Neural progenitor cell (in vitro differentiated cells): ENCODE data around the gene HOXD1.

Source experiments
- EZH2 ChIP-seq: fragments of 200-600 bp; sonication (generic); IDR thresholded peaks from 2 replicates; pipeline ENCODE4 v1.6.1; 2017; ENCODE audit warnings: antibody characterized with exemption, mild to moderate bottlenecking, moderate library complexity
- EZH2phosphoT487 ChIP-seq: fragments of 200-600 bp; sonication (generic); IDR thresholded peaks from 2 replicates; pipeline ENCODE4 v1.6.1; 2017; ENCODE audit warnings: antibody characterized with exemption
- TF ChIP-seq, protein P1 (sequence below): fragments of 200-600 bp; sonication (generic); IDR thresholded peaks from 2 replicates; pipeline ENCODE4 v1.5.1; 2017; ENCODE audit warnings: antibody characterized with exemption, mild to moderate bottlenecking

DNA sequence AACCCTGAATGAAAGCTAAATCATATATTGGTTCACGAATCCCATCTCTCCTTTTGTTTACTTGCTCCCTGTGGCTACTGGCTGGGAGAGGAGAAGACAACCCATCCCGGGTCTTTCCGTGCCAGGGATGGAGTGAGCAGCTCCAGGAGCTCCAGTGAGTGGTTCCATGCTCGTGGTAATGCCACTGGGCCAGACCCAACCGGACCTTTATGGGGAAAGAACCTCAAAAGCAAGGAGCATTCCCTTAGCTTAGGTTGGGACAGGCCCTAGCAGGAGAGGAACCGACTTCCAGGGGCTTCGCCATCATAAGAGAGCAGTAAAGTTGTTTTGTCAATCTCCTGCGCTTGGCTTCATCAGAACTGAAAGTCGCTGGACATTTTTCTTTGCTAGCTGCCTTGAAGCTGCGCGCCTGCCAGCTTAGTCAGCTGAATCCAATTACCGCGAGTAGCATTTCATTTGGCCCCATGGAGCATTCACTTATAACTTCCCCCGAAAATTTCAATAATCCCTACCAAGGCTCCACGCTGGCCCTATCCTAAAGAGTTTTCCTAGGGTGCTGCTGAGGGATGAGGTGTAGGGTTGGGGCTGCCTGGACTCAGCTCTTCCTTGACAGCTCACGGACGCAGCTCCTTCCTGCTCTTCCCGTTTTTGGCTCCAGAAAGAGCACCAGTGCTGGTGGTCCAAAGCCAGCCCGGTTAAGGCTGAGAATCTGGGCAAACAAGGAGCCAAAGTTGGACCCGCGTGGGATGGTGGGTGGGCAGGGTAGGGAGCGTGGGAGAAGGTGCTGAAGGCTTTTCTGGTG, 26.4 kb upstream of the HOXD1 start:
- TF ChIP-seq, protein P1, sequence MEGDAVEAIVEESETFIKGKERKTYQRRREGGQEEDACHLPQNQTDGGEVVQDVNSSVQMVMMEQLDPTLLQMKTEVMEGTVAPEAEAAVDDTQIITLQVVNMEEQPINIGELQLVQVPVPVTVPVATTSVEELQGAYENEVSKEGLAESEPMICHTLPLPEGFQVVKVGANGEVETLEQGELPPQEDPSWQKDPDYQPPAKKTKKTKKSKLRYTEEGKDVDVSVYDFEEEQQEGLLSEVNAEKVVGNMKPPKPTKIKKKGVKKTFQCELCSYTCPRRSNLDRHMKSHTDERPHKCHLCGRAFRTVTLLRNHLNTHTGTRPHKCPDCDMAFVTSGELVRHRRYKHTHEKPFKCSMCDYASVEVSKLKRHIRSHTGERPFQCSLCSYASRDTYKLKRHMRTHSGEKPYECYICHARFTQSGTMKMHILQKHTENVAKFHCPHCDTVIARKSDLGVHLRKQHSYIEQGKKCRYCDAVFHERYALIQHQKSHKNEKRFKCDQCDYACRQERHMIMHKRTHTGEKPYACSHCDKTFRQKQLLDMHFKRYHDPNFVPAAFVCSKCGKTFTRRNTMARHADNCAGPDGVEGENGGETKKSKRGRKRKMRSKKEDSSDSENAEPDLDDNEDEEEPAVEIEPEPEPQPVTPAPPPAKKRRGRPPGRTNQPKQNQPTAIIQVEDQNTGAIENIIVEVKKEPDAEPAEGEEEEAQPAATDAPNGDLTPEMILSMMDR, result no peak
- TF ChIP-seq EZH2phosphoT487, result peak; percentile 13
- TF ChIP-seq EZH2, result peak; percentile 74
